ENCODE data around the gene NOPCHAP1.

Gene NOPCHAP1

GRCh38 chr12:105020241-105020962, 34.3 kb downstream of the NOPCHAP1 start:
- H3K9me3 ChIP-seq (ENCODE audit: control insufficient read depth, low read length) = no peaks in the 10 kb centered on the region
- 89% methylated on average over 3 of the region's 3 CpGs; no CpG with 5 or more reads in 1 of the 2 experiments for WGBS, 2 experiments (ENCODE audit: insufficient coverage in 2 of 2)
- H3K36me3 ChIP-seq (ENCODE audit: control insufficient read depth, insufficient read depth, low read length) = no peaks in the 10 kb centered on the region
- H3K27ac ChIP-seq (ENCODE audit: low read depth, low read length, severe bottlenecking) = no peak overlapping the region
- H3K4me1 ChIP-seq (ENCODE audit: control insufficient read depth, insufficient read depth, low read length, poor library complexity, severe bottlenecking) = no peaks in the 10 kb centered on the region
- H3K4me3 ChIP-seq (ENCODE audit: extremely low read depth, insufficient read depth, low read length, poor library complexity, severe bottlenecking) = no peak overlapping the region

- H3K27ac ChIP-seq (ENCODE audit: low read depth, low read length, severe bottlenecking) = peak overlapping the region; percentile 31
- H3K36me3 ChIP-seq (ENCODE audit: control insufficient read depth, insufficient read depth, low read length) = no peaks in the 10 kb centered on the region
- H3K4me1 ChIP-seq (ENCODE audit: control insufficient read depth, insufficient read depth, low read length, poor library complexity, severe bottlenecking) = no peaks in the 10 kb centered on the region
- WGBS, 2 experiments (ENCODE audit: insufficient coverage in 2 of 2) = 80 to 100% methylated on average over 1 of the region's 2 CpGs
- no peaks in the 10 kb centered on the region for H3K9me3 ChIP-seq (ENCODE audit: control insufficient read depth, low read length)
- H3K4me3 ChIP-seq (ENCODE audit: extremely low read depth, insufficient read depth, low read length, poor library complexity, severe bottlenecking) = no peak overlapping the region
These were observed 38.8 kb downstream of the NOPCHAP1 start for GRCh38 chr12:105024928-105025327.

GRCh38 chr12:105025890-105026289, 39.8 kb downstream of the NOPCHAP1 start:
- Histone ChIP-seq H3K9me3 (ENCODE audit: control insufficient read depth, low read length) (no peaks in the 10 kb centered on the region), H3K36me3 (ENCODE audit: control insufficient read depth, insufficient read depth, low read length) (no peaks in the 10 kb centered on the region), H3K4me1 (ENCODE audit: control insufficient read depth, insufficient read depth, low read length, poor library complexity, severe bottlenecking) (no peaks in the 10 kb centered on the region), H3K4me3 (ENCODE audit: extremely low read depth, insufficient read depth, low read length, poor library complexity, severe bottlenecking) (no peak overlapping the region), H3K27ac (ENCODE audit: low read depth, low read length, severe bottlenecking) (no peak overlapping the region)
- WGBS, 2 experiments (ENCODE audit: insufficient coverage in 2 of 2) = 88 to 97% methylated on average over 3 of the region's 5 CpGs

- Histone ChIP-seq H3K36me3 (ENCODE audit: control insufficient read depth, insufficient read depth, low read length) (no peaks in the 10 kb centered on the region), H3K9me3 (ENCODE audit: control insufficient read depth, low read length) (no peaks in the 10 kb centered on the region), H3K4me1 (ENCODE audit: control insufficient read depth, insufficient read depth, low read length, poor library complexity, severe bottlenecking) (no peaks in the 10 kb centered on the region), H3K27ac (ENCODE audit: low read depth, low read length, severe bottlenecking) (no peak overlapping the region), H3K4me3 (ENCODE audit: extremely low read depth, insufficient read depth, low read length, poor library complexity, severe bottlenecking) (no peak overlapping the region)
- WGBS, 2 experiments (ENCODE audit: insufficient coverage in 2 of 2) = no CpG with 5 or more reads among the region's 4 CpGs
These were observed 40.3 kb downstream of the NOPCHAP1 start for GRCh38 chr12:105026411-105026810.

- 91 to 94% methylated on average over 7 of the region's 9 CpGs for WGBS, 2 experiments (ENCODE audit: insufficient coverage in 2 of 2)
- H3K4me1 ChIP-seq (ENCODE audit: control insufficient read depth, insufficient read depth, low read length, poor library complexity, severe bottlenecking) = no peaks in the 10 kb centered on the region
- H3K4me3 ChIP-seq (ENCODE audit: extremely low read depth, insufficient read depth, low read length, poor library complexity, severe bottlenecking) = no peak overlapping the region
- no peak overlapping the region for H3K27ac ChIP-seq (ENCODE audit: low read depth, low read length, severe bottlenecking)
- no peaks in the 10 kb centered on the region for H3K36me3 ChIP-seq (ENCODE audit: control insufficient read depth, insufficient read depth, low read length)
- H3K9me3 ChIP-seq (ENCODE audit: control insufficient read depth, low read length) = no peaks in the 10 kb centered on the region
These were observed 45.0 kb downstream of the NOPCHAP1 start for GRCh38 chr12:105030820-105031807.

GRCh38 chr12:105032703-105033357, 46.7 kb downstream of the NOPCHAP1 start:
- H3K4me3 ChIP-seq (ENCODE audit: extremely low read depth, insufficient read depth, low read length, poor library complexity, severe bottlenecking) = no peak overlapping the region
- H3K4me1 ChIP-seq (ENCODE audit: control insufficient read depth, insufficient read depth, low read length, poor library complexity, severe bottlenecking) = no peaks in the 10 kb centered on the region
- H3K27ac ChIP-seq (ENCODE audit: low read depth, low read length, severe bottlenecking) = no peak overlapping the region
- WGBS, 2 experiments (ENCODE audit: insufficient coverage in 2 of 2) = 88 to 100% methylated on average over 2 to 4 of the region's 4 CpGs
- H3K36me3 ChIP-seq (ENCODE audit: control insufficient read depth, insufficient read depth, low read length) = no peaks in the 10 kb centered on the region
- H3K9me3 ChIP-seq (ENCODE audit: control insufficient read depth, low read length) = no peaks in the 10 kb centered on the region

GRCh38 chr12:105033851-105034250, 47.7 kb downstream of the NOPCHAP1 start:
- WGBS, 2 experiments (ENCODE audit: insufficient coverage in 2 of 2) = no CpG with 5 or more reads among the region's 2 CpGs
- H3K4me1 ChIP-seq (ENCODE audit: control insufficient read depth, insufficient read depth, low read length, poor library complexity, severe bottlenecking) = no peaks in the 10 kb centered on the region
- no peak overlapping the region for H3K27ac ChIP-seq (ENCODE audit: low read depth, low read length, severe bottlenecking)
- H3K4me3 ChIP-seq (ENCODE audit: extremely low read depth, insufficient read depth, low read length, poor library complexity, severe bottlenecking) = no peak overlapping the region
- no peaks in the 10 kb centered on the region for H3K36me3 ChIP-seq (ENCODE audit: control insufficient read depth, insufficient read depth, low read length)
- H3K9me3 ChIP-seq (ENCODE audit: control insufficient read depth, low read length) = no peaks in the 10 kb centered on the region
